HCT116 (cell line): ENCODE measurements around the gene NOBOX. TPM values are rescaled to one million over a fixed set of nuclear protein-coding genes. Genes with fewer than 3 reads are reported as not detected.

Source experiments
- ATAC-seq: fragments of 200-7000 bp; cut with Tn5 transposase; 2 replicates; pipeline ENCODE4 v1.9.1; 2020; ENCODE audit warnings: mild to moderate bottlenecking, moderate library complexity
- Bru-seq: library from RNA; stranded (reverse); fragments of 400-500 nt; gene quantifications from one replicate; lab custom pipeline; 2021; lab: Mats Ljungman, UMichigan
- BruChase-seq, 2 experiments: library from RNA; stranded (reverse); fragments of 400-500 nt; gene quantifications; one replicate each; lab custom pipeline; 2021; lab: Mats Ljungman, UMichigan
- BruUV-seq: library from RNA; stranded (reverse); fragments of 400-500 nt; replicated peaks from 2 replicates; lab custom pipeline; 2021; lab: Mats Ljungman, UMichigan
- CTCF ChIA-PET: fragments of 300-600 bp; sonication (Branson Sonifier 250); formaldehyde crosslinking; loops from one replicate; lab custom pipeline; 2021; ENCODE audit warnings: antibody characterized with exemption; lab: Charles Lee
- POLR2A ChIA-PET: fragments of 300-600, 350-600 bp; sonication (Branson Sonifier 250); formaldehyde crosslinking; loops from one replicate; lab custom pipeline; 2021; ENCODE audit warnings: antibody characterized with exemption; lab: Charles Lee
- RAD21 ChIA-PET, 2 experiments: fragments of 300-600 bp; sonication (Branson Sonifier 250); formaldehyde crosslinking; loops; one replicate each; lab custom pipeline; 2023; ENCODE audit warnings: low total read pairs in 2 of 2; ENCODE audit not compliant: uncharacterized antibody in 2 of 2, unreplicated experiment in 2 of 2, low non-redundant PET in 1 of 2; lab: Charles Lee
- DNase-seq: peaks from one replicate; pipeline ENCODE4 v3.0.0-alpha.2; 2010; ENCODE audit warnings: low read depth, low spot score
- H2AFZ ChIP-seq: fragments of 200-600 bp; shearing (Covaris generic), sonication (generic); 2 replicates; pipeline ENCODE4 v1.6.1; 2017; ENCODE audit warnings: low read depth, mixed run types, mixed read lengths, antibody characterized with exemption, low read length; ENCODE audit not compliant: poor library complexity, severe bottlenecking
- H3K27ac ChIP-seq: 2 replicates; pipeline ENCODE4 v1.5.1; 2012; ENCODE audit warnings: low read depth, low read length
- H3K27me3 ChIP-seq: fragments of 200-600 bp; sonication (generic); 2 replicates; pipeline ENCODE4 v1.6.1; 2016; ENCODE audit warnings: mixed run types, low read length, mixed read lengths; ENCODE audit not compliant: insufficient read depth
- H3K36me3 ChIP-seq, 2 experiments: fragments of 200-500 bp in 1 of 2; fragments of 200-600 bp in 1 of 2; sonication (Bioruptor generic) in 1 of 2; sonication (generic) in 1 of 2; 2 replicates each; pipeline versions ENCODE4 v1.5.1 to v1.6.1; 2014 to 2016; ENCODE audit warnings: low read length in 2 of 2, inconsistent platforms in 1 of 2, mixed read lengths in 1 of 2, mixed run types in 1 of 2; ENCODE audit not compliant: insufficient read depth in 2 of 2, control insufficient read depth in 1 of 2
- H3K4me1 ChIP-seq, 2 experiments: fragments of 200-600 bp in 1 of 2; sonication (generic) in 1 of 2; 2 replicates each; pipeline versions ENCODE4 v1.5.1 to v1.6.1; 2012 to 2017; ENCODE audit warnings: low read length in 2 of 2, inconsistent platforms in 1 of 2, mild to moderate bottlenecking in 1 of 2, mixed read lengths in 1 of 2, mixed run types in 1 of 2, moderate library complexity in 1 of 2; ENCODE audit not compliant: insufficient read depth in 2 of 2, control insufficient read depth in 1 of 2
- H3K4me2 ChIP-seq: fragments of 200-600 bp; sonication (generic); 2 replicates; pipeline ENCODE4 v1.6.1; 2017; ENCODE audit warnings: mixed run types, low read length, mixed read lengths
- H3K4me3 ChIP-seq, 2 experiments: fragments of 200-600 bp in 1 of 2; sonication (generic) in 1 of 2; replicated peaks in 1 of 2; 2 replicates each; pipeline ENCODE4 v1.5.1; 2011 to 2016; ENCODE audit warnings: low read length in 2 of 2, control low read depth in 1 of 2, low read depth in 1 of 2, mild to moderate bottlenecking in 1 of 2, mixed read lengths in 1 of 2, mixed run types in 1 of 2
- H3K79me2 ChIP-seq: fragments of 200-600 bp; sonication (generic); 2 replicates; pipeline ENCODE4 v1.6.1; 2017; ENCODE audit warnings: mild to moderate bottlenecking, mixed run types, low read length, moderate library complexity, mixed read lengths; ENCODE audit not compliant: insufficient read depth
- H3K9ac ChIP-seq: fragments of 200-600 bp; sonication (generic); 2 replicates; pipeline ENCODE4 v1.6.1; 2016; ENCODE audit warnings: low read length, mixed read lengths
- H3K9me2 ChIP-seq: fragments of 200-600 bp; sonication (generic), shearing (Covaris generic); 2 replicates; pipeline ENCODE4 v1.6.1; 2017; ENCODE audit warnings: mixed run types, mild to moderate bottlenecking, moderate library complexity; ENCODE audit not compliant: insufficient read depth
- H3K9me3 ChIP-seq, 2 experiments: fragments of 200-500 bp in 1 of 2; fragments of 200-600 bp in 1 of 2; sonication (Bioruptor generic) in 1 of 2; sonication (generic) in 1 of 2; 2 replicates each; pipeline ENCODE4 v1.6.1; 2014 to 2017; ENCODE audit warnings: low read length in 2 of 2, mixed read lengths in 2 of 2, inconsistent platforms in 1 of 2, low read depth in 1 of 2, mild to moderate bottlenecking in 1 of 2, mixed run types in 1 of 2, moderate library complexity in 1 of 2; ENCODE audit not compliant: control insufficient read depth in 1 of 2, insufficient read depth in 1 of 2
- H4K20me1 ChIP-seq: fragments of 200-600 bp; sonication (generic), shearing (Covaris generic); 2 replicates; pipeline ENCODE4 v1.6.1; 2017; ENCODE audit warnings: mixed run types, mild to moderate bottlenecking, moderate library complexity; ENCODE audit not compliant: insufficient read depth
- ATF3 ChIP-seq: IDR thresholded peaks from 2 replicates; pipeline ENCODE4 v1.6.1; 2012
- CBX3 ChIP-seq: IDR thresholded peaks from 2 replicates; pipeline ENCODE4 v1.6.1; 2012; ENCODE audit warnings: low read depth
- ELF1 ChIP-seq: IDR thresholded peaks from 2 replicates; pipeline ENCODE4 v1.6.1; 2012; ENCODE audit warnings: low read depth, borderline replicate concordance
- EZH2 ChIP-seq: fragments of 200-600 bp; sonication (generic); IDR thresholded peaks from 2 replicates; pipeline ENCODE4 v1.6.1; 2017; ENCODE audit warnings: antibody characterized with exemption, mixed run types
- MAX ChIP-seq: IDR thresholded peaks from 2 replicates; pipeline ENCODE4 v1.6.1; 2012
- POLR2A ChIP-seq: IDR thresholded peaks from 2 replicates; pipeline ENCODE4 v1.7.0; 2011; ENCODE audit warnings: borderline replicate concordance; ENCODE audit not compliant: insufficient read depth, insufficient read length; ENCODE audit errors: extremely low read depth
- SIN3A ChIP-seq: IDR thresholded peaks from 2 replicates; pipeline ENCODE4 v1.6.1; 2012; ENCODE audit warnings: low read depth
- SRF ChIP-seq: IDR thresholded peaks from 2 replicates; pipeline ENCODE4 v1.6.1; 2012; ENCODE audit warnings: low read depth
- TCF7L2 ChIP-seq: IDR thresholded peaks from 2 replicates; pipeline ENCODE4 v1.7.0; 2011; ENCODE audit warnings: borderline replicate concordance, inconsistent platforms; ENCODE audit not compliant: insufficient read depth, insufficient read length; ENCODE audit errors: extremely low read depth
- YY1 ChIP-seq: IDR thresholded peaks from 2 replicates; pipeline ENCODE4 v1.6.1; 2011; ENCODE audit warnings: low read length, low read depth, moderate library complexity, mild to moderate bottlenecking; ENCODE audit not compliant: insufficient replicate concordance; ENCODE audit errors: extremely low read depth
- intact Hi-C: fragments of 100-400 bp; cut with micrococcal nuclease; formaldehyde crosslinking; loops from 2 replicates; pipeline ENCODE4 v1.10.0; 2022
- long read RNA-seq: library from polyadenylated mRNA; unstranded; transcript quantifications from one replicate; pipeline ENCODE4 v2.0.0, GENCODE V29; 2021; ENCODE audit not compliant: unreplicated experiment
- polyA plus RNA-seq: library from polyadenylated mRNA; unstranded; fragments of >200 nt; gene quantifications from 2 replicates; pipeline ENCODE4 v1.2.1, GENCODE V29; 2012; ENCODE audit warnings: missing spikeins
- total RNA-seq: library from RNA; stranded (reverse); gene quantifications from one replicate; pipeline ENCODE4 v1.2.1, GENCODE V29; 2021; ENCODE audit not compliant: unreplicated experiment

The NOBOX gene
- total RNA-seq (not detected), Bru-seq, nascent RNA (not detected), BruChase-seq, experiment 1, labeled RNA remaining after a 6-hour chase (not detected), BruChase-seq, experiment 2, labeled RNA remaining after a 2-hour chase (percentile 11 among the genes with signal in this experiment)
- polyA plus RNA-seq, result not detected in 2 replicates
- long read RNA-seq, result 0 reads

- no peak within 1 kb of the TSS for H2AFZ ChIP-seq
- DNase-seq, result no peak
- H3K9me2 ChIP-seq, result no peaks in the 10 kb centered on the region
- no TSS peak for BruUV-seq
- CTCF ChIA-PET, result no interaction called here
- POLR2A ChIA-PET, result no interaction called here
- intact Hi-C loops, result no loop called here
- H3K27ac ChIP-seq, result no peak within 1 kb of the TSS
- 0 out of 2 replicates have a peak, but pooled peaks cover 3% of the 10 kb centered on the region for H3K27me3 ChIP-seq
- ATAC-seq, result no peak
- no peak within 1 kb of the TSS for H3K4me2 ChIP-seq
- no peaks in the 10 kb centered on the region for H3K4me1 ChIP-seq
- no peaks in the 10 kb centered on the region for H3K36me3 ChIP-seq
- H4K20me1 ChIP-seq, result no peaks in the 10 kb centered on the region
- H3K4me3 ChIP-seq, result no peak within 1 kb of the TSS
- H3K79me2 ChIP-seq, result no peaks in the 10 kb centered on the region
- H3K9me3 ChIP-seq, result no peaks in the 10 kb centered on the region
- TF ChIP-seq TCF7L2 (no peak), ATF3 (no peak), SRF (no peak), SIN3A (no peak), CBX3 (no peak), ELF1 (no peak)
- H3K9ac ChIP-seq, result no peak within 1 kb of the TSS
- RAD21 ChIA-PET, result no interaction called here
Measured at GRCh38 chr7:144403649-144404061, at the start of gene NOBOX. TSS of gene NOBOX (minus strand) at chr7:144403693.

- intact Hi-C loops, result no loop called here
Measured at GRCh38 chr7:144452064-144452463, 48.6 kb upstream of the NOBOX start.

More at GRCh38 chr7:144452064-144452463, 48.6 kb upstream of the NOBOX start:
- RAD21 ChIA-PET, result no interaction called here
- no peaks in the 10 kb centered on the region for H3K27me3 ChIP-seq
- ATAC-seq (no peak), DNase-seq (no peak)
- BruUV-seq, result no TSS peak
- TF ChIP-seq MAX (no peak), TCF7L2 (no peak), POLR2A (no peak), YY1 (no peak), EZH2 (no peak)
- TF ChIP-seq, all 23 proteins: peak for 0
- Histone ChIP-seq H3K9ac (no peak overlapping the region), H3K4me2 (no peak overlapping the region), H3K36me3 (no peaks in the 10 kb centered on the region), H3K4me3 (no peak overlapping the region), H3K4me1 (no peaks in the 10 kb centered on the region), H3K9me3 (no peaks in the 10 kb centered on the region), H3K9me2 (no peaks in the 10 kb centered on the region), H2AFZ (no peak overlapping the region), H3K79me2 (no peaks in the 10 kb centered on the region), H3K27ac (no peak overlapping the region), H4K20me1 (no peaks in the 10 kb centered on the region)
- POLR2A ChIA-PET, result no interaction called here
- CTCF ChIA-PET, result no interaction called here
